ENCODE measurements around the gene BBIP1. TPM values are rescaled to one million over a fixed set of nuclear protein-coding genes. Genes with fewer than 3 reads are reported as not detected.

BBIP1 gene
- total RNA-seq, 1 experiment from 2014 or later, result 46.9 TPM

DNA sequence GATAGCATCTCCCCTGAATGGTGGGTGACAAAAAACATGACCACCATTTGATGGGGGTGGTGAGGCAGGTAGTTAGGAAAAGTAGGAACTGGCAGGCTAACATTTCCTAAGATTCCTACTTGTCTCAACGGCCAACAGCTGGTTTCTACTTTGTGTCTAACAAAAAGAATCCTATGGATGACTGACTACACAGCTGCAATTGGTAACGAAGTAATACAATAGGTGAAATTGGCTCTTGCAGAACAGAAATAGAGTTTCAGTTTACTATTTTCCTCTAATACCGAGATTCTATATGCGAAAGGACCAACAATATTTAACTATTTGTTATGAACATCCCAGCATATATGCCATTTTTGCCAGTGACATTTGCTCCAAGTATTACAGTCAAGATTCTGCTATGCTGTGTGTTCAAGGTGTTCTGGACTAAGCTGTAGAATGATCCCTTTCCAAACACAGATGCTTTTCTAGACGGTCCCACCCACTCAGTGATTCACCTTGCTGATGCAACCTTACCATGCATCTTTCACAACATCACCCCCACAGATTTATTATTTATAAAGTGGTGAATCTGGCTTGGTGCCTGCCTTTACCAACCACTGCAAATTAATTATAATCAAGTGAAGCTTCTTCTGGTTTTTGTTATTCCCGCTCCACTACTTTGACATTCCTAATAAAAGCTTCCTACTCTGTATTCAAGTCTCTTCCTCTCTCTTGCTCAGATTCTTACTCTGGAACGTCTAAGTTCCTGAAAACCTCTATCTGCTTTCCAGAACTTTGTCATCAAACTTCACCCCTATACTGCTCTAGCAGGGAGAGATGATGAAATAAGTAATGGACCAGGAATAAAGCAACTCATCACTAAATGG lies 16.8 kb downstream of the BBIP1 start:
- Mint-ChIP-seq H3K27ac (ENCODE audit: low read depth, unreplicated experiment) (peak overlapping the region; percentile 4), H3K9me3 (ENCODE audit: unreplicated experiment) (no peaks in the 10 kb centered on the region), H3K36me3 (ENCODE audit: insufficient read depth, unreplicated experiment) (peaks cover 89% of the 10 kb centered on the region), H3K27me3 (ENCODE audit: insufficient read depth, unreplicated experiment) (no peaks in the 10 kb centered on the region), H3K4me3 (ENCODE audit: unreplicated experiment) (peak overlapping the region; percentile 2), H3K4me1 (ENCODE audit: insufficient read depth, unreplicated experiment) (peaks cover 20% of the 10 kb centered on the region)
- intact Hi-C loops (cut with micrococcal nuclease), result loop anchor here (2.0 kb wide), 1 partner anchor 17 kb away; the partner anchor contains the start of genes BBIP1 and SHOC2
- POLR2A ChIA-PET, result interaction anchor here (0.5 to 11.1 kb wide), 32 partner anchors 8 to 466 kb away, joined by 3 to 129 read pairs (median 4); partner anchors contain the start of genes BBIP1, PDCD4 and SHOC2
- DNase-seq (ENCODE audit: unreplicated experiment), result peak; percentile 93
- TF ChIP-seq, protein P1, sequence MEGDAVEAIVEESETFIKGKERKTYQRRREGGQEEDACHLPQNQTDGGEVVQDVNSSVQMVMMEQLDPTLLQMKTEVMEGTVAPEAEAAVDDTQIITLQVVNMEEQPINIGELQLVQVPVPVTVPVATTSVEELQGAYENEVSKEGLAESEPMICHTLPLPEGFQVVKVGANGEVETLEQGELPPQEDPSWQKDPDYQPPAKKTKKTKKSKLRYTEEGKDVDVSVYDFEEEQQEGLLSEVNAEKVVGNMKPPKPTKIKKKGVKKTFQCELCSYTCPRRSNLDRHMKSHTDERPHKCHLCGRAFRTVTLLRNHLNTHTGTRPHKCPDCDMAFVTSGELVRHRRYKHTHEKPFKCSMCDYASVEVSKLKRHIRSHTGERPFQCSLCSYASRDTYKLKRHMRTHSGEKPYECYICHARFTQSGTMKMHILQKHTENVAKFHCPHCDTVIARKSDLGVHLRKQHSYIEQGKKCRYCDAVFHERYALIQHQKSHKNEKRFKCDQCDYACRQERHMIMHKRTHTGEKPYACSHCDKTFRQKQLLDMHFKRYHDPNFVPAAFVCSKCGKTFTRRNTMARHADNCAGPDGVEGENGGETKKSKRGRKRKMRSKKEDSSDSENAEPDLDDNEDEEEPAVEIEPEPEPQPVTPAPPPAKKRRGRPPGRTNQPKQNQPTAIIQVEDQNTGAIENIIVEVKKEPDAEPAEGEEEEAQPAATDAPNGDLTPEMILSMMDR (IDR thresholded peaks at IDR 0.05; ENCODE audit: unreplicated experiment), result no peak
- CTCF ChIA-PET, result interaction anchor here (0.6 to 1.6 kb wide), 14 partner anchors 8 to 1239 kb away, joined by 3 to 6 read pairs (median 3); no protein-coding TSS in a partner anchor
- TSS peak; percentile 79 for BruUV-seq (replicated peaks)

DNA sequence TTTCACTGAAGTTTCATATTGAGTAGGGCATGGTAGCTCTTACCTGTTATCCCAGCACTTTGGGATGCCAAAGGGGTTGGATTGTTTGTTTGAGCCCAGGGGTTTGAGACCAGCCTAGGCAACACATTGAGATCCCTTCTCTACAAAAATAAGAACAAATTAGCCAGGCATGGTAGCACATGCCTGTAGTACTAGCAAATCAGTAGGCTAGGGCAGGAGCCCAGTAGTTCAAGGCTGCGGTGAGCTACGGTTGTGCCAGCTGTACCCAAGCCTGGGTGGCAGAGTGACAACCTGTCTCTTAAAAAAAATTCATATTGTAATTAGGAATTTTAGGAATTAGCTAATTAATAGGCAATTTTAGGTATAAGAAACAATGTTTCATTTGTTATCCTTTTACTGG lies 18.0 kb downstream of the BBIP1 start:
- intact Hi-C loops (cut with micrococcal nuclease), result no loop called here
- DNase-seq (ENCODE audit: unreplicated experiment), result no peak
- CTCF ChIA-PET, result interaction anchor here (0.9 to 1.6 kb wide), 5 partner anchors 8 to 229 kb away, joined by 3 to 6 read pairs (median 3); no protein-coding TSS in a partner anchor
- Mint-ChIP-seq H3K36me3 (ENCODE audit: insufficient read depth, unreplicated experiment) (peaks cover 91% of the 10 kb centered on the region), H3K9me3 (ENCODE audit: unreplicated experiment) (no peaks in the 10 kb centered on the region), H3K27me3 (ENCODE audit: insufficient read depth, unreplicated experiment) (no peaks in the 10 kb centered on the region), H3K4me1 (ENCODE audit: insufficient read depth, unreplicated experiment) (peaks cover 30% of the 10 kb centered on the region), H3K4me3 (ENCODE audit: unreplicated experiment) (no peak overlapping the region), H3K27ac (ENCODE audit: low read depth, unreplicated experiment) (peak overlapping the region; percentile 4)
- POLR2A ChIA-PET, result interaction anchor here (0.6 to 11.1 kb wide), 20 partner anchors 10 to 301 kb away, joined by 3 to 129 read pairs (median 4); partner anchors contain the start of genes BBIP1, PDCD4 and SHOC2
- BruUV-seq (replicated peaks), result no TSS peak
- TF ChIP-seq, protein P1 (IDR thresholded peaks at IDR 0.05; ENCODE audit: unreplicated experiment), result no peak

DNA sequence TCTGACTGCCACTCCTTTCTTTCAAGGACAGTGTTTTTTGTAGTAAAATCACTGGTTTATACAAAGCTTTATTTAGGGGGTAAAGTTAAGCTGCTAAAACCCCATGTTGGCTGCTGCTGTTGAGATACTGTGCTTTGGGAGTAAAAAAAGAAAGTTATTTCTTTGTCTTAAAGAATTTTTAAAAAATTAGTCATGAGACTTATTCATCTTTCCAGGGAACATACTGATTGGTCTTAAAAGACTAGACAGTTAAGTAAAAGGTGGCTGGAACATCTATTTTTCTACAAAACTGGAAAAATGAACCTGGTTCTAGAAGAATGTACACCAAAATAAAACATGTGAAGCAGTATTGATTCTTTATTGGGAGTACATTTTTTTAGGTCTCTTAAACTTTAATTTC lies 20.6 kb downstream of the BBIP1 start:
- no peak for DNase-seq (ENCODE audit: unreplicated experiment)
- Mint-ChIP-seq H3K4me3 (ENCODE audit: unreplicated experiment) (no peak overlapping the region), H3K27ac (ENCODE audit: low read depth, unreplicated experiment) (peak overlapping the region; percentile 16), H3K4me1 (ENCODE audit: insufficient read depth, unreplicated experiment) (peaks cover 29% of the 10 kb centered on the region), H3K9me3 (ENCODE audit: unreplicated experiment) (no peaks in the 10 kb centered on the region), H3K36me3 (ENCODE audit: insufficient read depth, unreplicated experiment) (peaks cover 94% of the 10 kb centered on the region), H3K27me3 (ENCODE audit: insufficient read depth, unreplicated experiment) (no peaks in the 10 kb centered on the region)
- TF ChIP-seq, protein P1 (IDR thresholded peaks at IDR 0.05; ENCODE audit: unreplicated experiment), result no peak
- intact Hi-C loops (cut with micrococcal nuclease), result no loop called here
- TSS peak; percentile 78 for BruUV-seq (replicated peaks)
- ChIA-PET CTCF (interaction anchor here (0.6 to 2.8 kb wide), 6 partner anchors 95 to 1688 kb away, joined by 3 to 18 read pairs (median 5); no protein-coding TSS in a partner anchor), POLR2A (interaction anchor here (0.5 to 3.7 kb wide), 7 partner anchors 11 to 328 kb away, joined by 3 to 17 read pairs (median 6); partner anchors contain the start of genes BBIP1 and SHOC2)

DNA sequence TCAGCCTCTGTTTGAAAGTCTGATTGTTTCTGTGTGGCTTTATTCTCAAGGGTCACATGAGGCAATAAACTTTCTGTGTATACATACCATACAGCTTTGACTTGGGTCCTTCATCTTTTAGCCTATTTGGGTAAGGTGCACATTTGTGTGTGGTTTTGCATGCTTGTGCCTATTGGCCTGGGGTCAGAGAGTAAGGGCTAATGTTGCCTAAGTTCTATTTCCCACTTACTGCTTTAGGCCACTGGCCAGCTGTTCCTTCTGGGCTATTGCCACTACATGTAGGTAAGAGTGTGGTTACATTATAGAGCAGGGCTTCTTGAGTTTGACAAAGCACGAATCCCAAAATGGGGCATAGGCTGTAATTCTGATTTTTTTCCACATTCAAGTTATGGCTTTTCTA lies 21.8 kb downstream of the BBIP1 start:
- peaks cover 17% of the 10 kb centered on the region for H3K4me1 Mint-ChIP-seq (ENCODE audit: insufficient read depth, unreplicated experiment)
- TF ChIP-seq, protein P1 (IDR thresholded peaks at IDR 0.05; ENCODE audit: unreplicated experiment), result no peak
- ChIA-PET POLR2A (interaction anchor here (0.9 to 3.7 kb wide), 11 partner anchors 10 to 297 kb away, joined by 3 to 17 read pairs (median 6); partner anchors contain the start of genes BBIP1, PDCD4 and SHOC2), CTCF (interaction anchor here (0.7 to 2.8 kb wide), 13 partner anchors 13 to 1243 kb away, joined by 3 to 18 read pairs (median 4); partner anchors contain the start of gene PDCD4)
- H3K9me3 Mint-ChIP-seq (ENCODE audit: unreplicated experiment), result no peaks in the 10 kb centered on the region
- peaks cover 96% of the 10 kb centered on the region for H3K36me3 Mint-ChIP-seq (ENCODE audit: insufficient read depth, unreplicated experiment)
- DNase-seq (ENCODE audit: unreplicated experiment), result no peak
- no peak overlapping the region for H3K27ac Mint-ChIP-seq (ENCODE audit: low read depth, unreplicated experiment)
- no peak overlapping the region for H3K4me3 Mint-ChIP-seq (ENCODE audit: unreplicated experiment)
- no TSS peak for BruUV-seq (replicated peaks)
- H3K27me3 Mint-ChIP-seq (ENCODE audit: insufficient read depth, unreplicated experiment), result no peaks in the 10 kb centered on the region
- intact Hi-C loops (cut with micrococcal nuclease), result no loop called here

Measured in MCF 10A (cell line).